Suprapubic skin (tissue), 4 donors: ENCODE data around the gene ACER3. TPM values are rescaled to one million over a fixed set of nuclear protein-coding genes. Genes with fewer than 3 reads are reported as not detected.

ENCODE experiments used
- DNase-seq, 2 donors: peaks; one replicate each; pipeline ENCODE4 v3.0.0-alpha.2; 2019; ENCODE audit warnings: low spot score in 2 of 2
- H3K27ac ChIP-seq: fragments of 200-600 bp; sonication (generic); one replicate; pipeline ENCODE4 v1.5.1; 2019
- H3K27me3 ChIP-seq: fragments of 200-600 bp; sonication (generic); one replicate; pipeline ENCODE4 v1.5.1; 2019
- H3K36me3 ChIP-seq: fragments of 200-600 bp; sonication (generic); one replicate; pipeline ENCODE4 v1.5.1; 2019
- H3K4me1 ChIP-seq: fragments of 200-600 bp; sonication (generic); one replicate; pipeline ENCODE4 v1.5.1; 2019
- H3K4me3 ChIP-seq: fragments of 200-600 bp; sonication (generic); one replicate; pipeline ENCODE4 v1.5.1; 2019; ENCODE audit warnings: mild to moderate bottlenecking
- H3K9me3 ChIP-seq: fragments of 200-600 bp; sonication (generic); one replicate; pipeline ENCODE4 v1.5.1; 2019
- EP300 ChIP-seq: sonication (generic); formaldehyde crosslinking; IDR thresholded peaks from one replicate; pipeline ENCODE4 v1.6.1; 2017; ENCODE audit warnings: antibody characterized with exemption
- POLR2A ChIP-seq, 2 donors: fragments of 450-650 bp; IDR thresholded peaks; one replicate each; pipeline ENCODE4 v1.6.1; 2017; ENCODE audit warnings: antibody characterized with exemption in 2 of 2, mild to moderate bottlenecking in 2 of 2, moderate library complexity in 2 of 2
- POLR2AphosphoS5 ChIP-seq, 3 donors: sonication (generic); formaldehyde crosslinking; IDR thresholded peaks; one replicate each; pipeline ENCODE4 v1.6.1; 2017; ENCODE audit warnings: antibody characterized with exemption in 3 of 3
- WGBS: methylation state at CpG from one replicate; pipeline ENCODE4 v1.1.5; 2018; 5-methylcytosine and 5-hydroxymethylcytosine counted together
- total RNA-seq, 4 donors: library from RNA; depleted of rRNA; stranded (reverse); fragments of >200 nt; gene quantifications; one replicate each; pipeline ENCODE4 v1.1.0, GENCODE V29; 2016
- TF ChIP-seq, protein P1 (sequence below), 2 donors: fragments of 200-600 bp in 1 of 2; fragments of 450-650 bp in 1 of 2; sonication (generic) in 1 of 2; IDR thresholded peaks; one replicate each; pipeline ENCODE4 v1.5.1; 2016 to 2019; ENCODE audit warnings: antibody characterized with exemption in 2 of 2, mild to moderate bottlenecking in 1 of 2, moderate library complexity in 1 of 2

The ACER3 gene
- total RNA-seq, 4 donors from 2014 or later = 8.9 to 10.1 (median 9.5) TPM

DNA sequence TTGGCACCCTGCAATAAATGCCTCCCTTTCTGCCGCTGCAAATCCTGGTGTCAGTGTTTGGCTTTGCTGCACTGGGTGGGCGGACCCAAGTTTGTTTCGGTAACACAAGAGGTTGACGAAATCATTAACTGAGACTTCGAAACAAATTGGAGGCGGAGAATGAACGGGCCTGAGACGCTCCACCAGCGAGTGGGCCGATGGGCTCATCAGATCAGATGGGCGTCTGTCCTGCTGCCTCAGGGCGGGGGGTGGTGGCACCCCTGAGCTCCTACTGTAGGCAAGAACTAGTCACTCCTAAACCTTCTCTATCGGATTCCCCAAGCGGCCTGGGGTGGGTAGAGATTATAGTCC is 205.1 kb downstream of the ACER3 start:
- H3K4me1 ChIP-seq = peaks cover 22% of the 10 kb centered on the region
- peak overlapping the region; percentile 80 for H3K4me3 ChIP-seq
- H3K9me3 ChIP-seq = no peaks in the 10 kb centered on the region
- peak; percentile 78 to 86 for DNase-seq
- no peaks in the 10 kb centered on the region for H3K36me3 ChIP-seq
- no peaks in the 10 kb centered on the region for H3K27me3 ChIP-seq
- peak overlapping the region; percentile 80 for H3K27ac ChIP-seq
- TF ChIP-seq POLR2AphosphoS5 (IDR thresholded peaks at IDR 0.05) = no peak
- peak in 1 of 2 donors; percentile 43 for TF ChIP-seq POLR2A (IDR thresholded peaks at IDR 0.05)
- WGBS = 11% methylated on average over 12 of the region's 14 CpGs

DNA sequence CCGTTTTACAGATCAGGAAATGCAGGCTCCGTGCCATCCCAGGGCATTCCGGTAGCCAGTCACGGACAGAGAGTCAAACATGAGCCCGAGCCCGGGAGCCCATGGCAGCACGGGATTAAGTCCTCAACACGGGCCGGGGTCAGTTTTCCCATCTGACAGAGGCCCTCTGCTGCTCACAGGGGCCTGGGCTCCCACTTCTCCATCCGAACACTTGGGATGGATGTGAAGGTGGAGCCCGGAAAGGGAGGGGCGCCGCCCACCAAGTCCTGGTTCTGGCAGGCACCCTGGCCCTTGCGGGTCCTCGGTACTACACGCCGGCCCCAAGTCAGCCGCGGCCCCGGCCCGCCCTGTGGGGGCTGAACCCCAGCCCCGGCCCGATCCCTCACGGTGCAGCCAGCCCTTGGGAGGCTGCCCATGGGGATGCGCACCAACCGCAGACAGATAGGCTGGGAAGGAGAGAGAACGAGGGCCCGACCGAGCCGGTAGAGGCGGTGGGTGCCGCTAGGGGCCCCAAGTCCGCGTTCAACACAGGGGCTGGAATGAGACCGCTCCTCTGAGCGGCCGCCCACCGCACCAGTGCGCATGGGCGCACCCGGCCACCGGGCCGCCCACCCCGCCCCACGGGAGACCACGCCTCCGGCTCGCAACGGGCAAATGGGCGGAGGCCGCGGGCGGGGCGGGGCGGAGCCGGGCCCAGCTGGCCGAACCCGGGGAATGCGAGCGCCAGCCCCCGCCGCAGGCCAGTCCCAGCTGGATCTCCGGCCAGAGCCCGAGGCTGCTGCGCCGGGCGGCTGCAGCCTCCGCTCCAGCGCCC is 205.7 kb downstream of the ACER3 start, which contains the start of gene CAPN5:
TSS of gene CAPN5 (plus strand) at position 743 of the 814 bp plus-strand sequence. CDS start 17,916 bp downstream, outside the sequence.
- TF ChIP-seq POLR2A (IDR thresholded peaks at IDR 0.05) = peak in 1 of 2 donors; percentile 60
- TF ChIP-seq POLR2AphosphoS5 (IDR thresholded peaks at IDR 0.05) = no peak
- TF ChIP-seq, protein P1, sequence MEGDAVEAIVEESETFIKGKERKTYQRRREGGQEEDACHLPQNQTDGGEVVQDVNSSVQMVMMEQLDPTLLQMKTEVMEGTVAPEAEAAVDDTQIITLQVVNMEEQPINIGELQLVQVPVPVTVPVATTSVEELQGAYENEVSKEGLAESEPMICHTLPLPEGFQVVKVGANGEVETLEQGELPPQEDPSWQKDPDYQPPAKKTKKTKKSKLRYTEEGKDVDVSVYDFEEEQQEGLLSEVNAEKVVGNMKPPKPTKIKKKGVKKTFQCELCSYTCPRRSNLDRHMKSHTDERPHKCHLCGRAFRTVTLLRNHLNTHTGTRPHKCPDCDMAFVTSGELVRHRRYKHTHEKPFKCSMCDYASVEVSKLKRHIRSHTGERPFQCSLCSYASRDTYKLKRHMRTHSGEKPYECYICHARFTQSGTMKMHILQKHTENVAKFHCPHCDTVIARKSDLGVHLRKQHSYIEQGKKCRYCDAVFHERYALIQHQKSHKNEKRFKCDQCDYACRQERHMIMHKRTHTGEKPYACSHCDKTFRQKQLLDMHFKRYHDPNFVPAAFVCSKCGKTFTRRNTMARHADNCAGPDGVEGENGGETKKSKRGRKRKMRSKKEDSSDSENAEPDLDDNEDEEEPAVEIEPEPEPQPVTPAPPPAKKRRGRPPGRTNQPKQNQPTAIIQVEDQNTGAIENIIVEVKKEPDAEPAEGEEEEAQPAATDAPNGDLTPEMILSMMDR (IDR thresholded peaks at IDR 0.05) = peak in 1 of 2 donors; percentile 37
- Histone ChIP-seq H3K9me3 (no peaks in the 10 kb centered on the region), H3K27me3 (no peaks in the 10 kb centered on the region), H3K4me3 (peak within 1 kb of the TSS; percentile 80), H3K36me3 (no peaks in the 10 kb centered on the region), H3K4me1 (peaks cover 22% of the 10 kb centered on the region), H3K27ac (peak within 1 kb of the TSS; percentile 80)
- DNase-seq = peak; percentile 90 to 91
- 1% methylated on average over 23 of the region's 69 CpGs for WGBS

DNA sequence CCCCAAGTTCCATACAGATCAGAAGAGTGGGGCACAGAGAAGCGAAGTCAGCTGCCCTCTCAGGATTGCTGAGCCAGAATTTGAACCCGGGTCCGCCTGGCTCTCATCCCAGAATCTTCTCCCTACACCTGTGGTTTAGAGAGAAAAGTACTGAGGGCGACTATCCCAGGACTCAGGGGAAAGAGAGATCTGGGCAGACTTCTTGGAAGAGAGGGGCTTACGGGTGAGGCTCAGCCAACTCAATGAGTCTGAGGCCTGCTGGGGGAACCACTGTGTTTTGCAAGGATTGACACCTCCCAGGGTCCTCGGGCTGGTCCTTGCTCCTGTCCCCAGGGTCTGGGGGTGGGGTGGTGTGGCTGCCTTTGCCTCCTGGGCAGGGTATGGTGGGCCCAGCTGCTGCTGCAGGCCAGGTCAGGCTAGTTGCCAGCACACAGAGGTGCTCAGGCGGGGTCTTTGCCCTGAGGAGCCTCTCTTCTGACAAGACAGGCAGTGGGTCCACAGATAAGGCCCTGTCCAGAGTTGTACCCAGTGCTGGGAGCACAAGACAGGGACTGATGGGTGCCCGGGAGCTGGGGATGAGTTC is 207.2 kb downstream of the ACER3 start:
- peaks cover 34% of the 10 kb centered on the region for H3K4me1 ChIP-seq
- peak; percentile 60 to 80 for DNase-seq
- H3K27me3 ChIP-seq = no peaks in the 10 kb centered on the region
- H3K9me3 ChIP-seq = no peaks in the 10 kb centered on the region
- no peak overlapping the region for H3K27ac ChIP-seq
- 80% methylated on average over 7 of the region's 8 CpGs for WGBS
- TF ChIP-seq, protein P1 (IDR thresholded peaks at IDR 0.05) = no peak
- TF ChIP-seq POLR2A (IDR thresholded peaks at IDR 0.05) = no peak
- no peak for TF ChIP-seq EP300
- TF ChIP-seq POLR2AphosphoS5 (IDR thresholded peaks at IDR 0.05) = no peak
- H3K36me3 ChIP-seq = no peaks in the 10 kb centered on the region
- H3K4me3 ChIP-seq = peak overlapping the region; percentile 80

DNA sequence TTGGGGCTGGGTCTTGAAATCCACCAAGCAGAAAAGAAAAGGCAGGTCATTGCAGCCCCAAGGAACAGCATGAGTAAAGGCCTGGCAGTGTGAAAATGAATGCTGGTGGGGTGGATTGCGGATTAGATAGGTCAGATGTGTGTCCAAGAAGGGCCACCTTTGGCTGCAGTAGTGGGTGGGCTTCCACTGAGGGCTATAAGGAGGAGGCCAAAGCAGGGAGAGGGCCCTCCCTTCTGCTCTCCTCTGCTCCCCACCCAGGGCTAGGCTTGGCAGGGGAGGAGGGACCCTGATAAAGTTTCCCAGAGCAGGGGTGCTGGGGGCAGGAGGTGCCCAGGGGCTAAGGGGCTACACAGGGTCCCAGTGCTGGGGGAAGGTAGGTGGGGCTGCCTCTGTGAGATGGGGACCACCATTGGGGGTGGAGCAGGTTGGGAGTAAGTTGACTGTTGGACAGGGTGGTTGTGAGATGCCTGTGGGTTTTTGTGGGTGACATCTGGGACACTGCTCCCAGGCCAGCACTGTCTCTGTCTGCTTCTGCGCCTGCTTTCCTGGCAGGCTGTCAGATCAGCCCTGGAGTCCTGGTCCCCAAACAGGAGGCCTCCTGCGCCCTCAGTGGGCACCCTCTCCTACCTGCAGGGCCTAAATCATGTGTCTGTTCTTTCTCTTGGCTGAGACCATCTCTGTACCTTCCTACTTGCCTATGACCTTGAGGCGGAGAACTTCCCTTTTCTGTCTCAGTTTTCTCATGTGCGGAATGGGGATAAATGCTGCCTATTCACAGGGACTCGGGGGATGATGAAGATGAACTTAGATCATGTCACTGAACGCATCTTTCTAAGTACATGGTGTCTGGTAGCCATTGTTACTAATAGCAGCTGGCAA is 208.0 kb downstream of the ACER3 start:
- DNase-seq = peak; percentile 47 to 62
- TF ChIP-seq POLR2AphosphoS5 (IDR thresholded peaks at IDR 0.05) (no peak), EP300 (no peak), POLR2A (IDR thresholded peaks at IDR 0.05) (no peak)
- TF ChIP-seq, protein P1 (IDR thresholded peaks at IDR 0.05) = no peak
- Histone ChIP-seq H3K9me3 (no peaks in the 10 kb centered on the region), H3K36me3 (no peaks in the 10 kb centered on the region), H3K27ac (no peak overlapping the region), H3K4me3 (no peak overlapping the region), H3K4me1 (peaks cover 41% of the 10 kb centered on the region), H3K27me3 (no peaks in the 10 kb centered on the region)
- WGBS = 80% methylated on average over 7 of the region's 7 CpGs

DNA sequence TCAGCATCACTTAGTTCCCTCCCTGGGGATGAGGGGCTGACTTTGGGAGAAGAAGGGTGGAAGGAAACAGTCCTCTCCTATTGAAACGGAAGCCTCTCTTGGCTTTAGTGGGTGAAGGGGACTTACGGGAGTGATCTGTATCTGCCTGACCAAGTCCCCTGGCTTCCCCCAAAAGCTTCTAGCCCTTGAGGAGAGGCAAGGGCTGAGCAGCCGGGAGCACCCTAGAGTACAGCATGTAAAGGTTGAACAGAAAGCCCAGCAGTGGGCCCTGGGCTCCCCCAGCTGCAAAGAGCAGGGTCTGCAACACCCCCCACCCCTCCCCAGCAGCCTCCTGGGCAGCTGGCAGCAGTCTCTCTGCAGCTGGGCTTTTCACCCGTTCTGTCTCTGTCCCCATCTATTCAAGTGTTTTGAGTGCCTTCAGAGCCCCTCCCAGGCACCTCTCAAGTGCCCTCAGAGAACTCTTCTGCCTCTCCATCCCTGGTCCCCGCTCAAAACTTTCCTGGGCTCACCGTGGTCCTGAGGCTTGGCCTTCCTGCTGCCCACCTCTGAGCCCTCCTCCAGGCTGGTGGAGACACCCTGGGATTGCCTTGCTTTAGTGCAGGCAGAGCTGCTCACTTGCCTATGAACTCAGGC is 208.7 kb downstream of the ACER3 start:
- DNase-seq = peak; percentile 41 to 44
- peaks cover 49% of the 10 kb centered on the region for H3K4me1 ChIP-seq
- TF ChIP-seq POLR2A (IDR thresholded peaks at IDR 0.05) (no peak), POLR2AphosphoS5 (IDR thresholded peaks at IDR 0.05) (no peak), EP300 (no peak)
- TF ChIP-seq, protein P1 (IDR thresholded peaks at IDR 0.05) = no peak
- WGBS = 88% methylated on average over 6 of the region's 6 CpGs
- H3K4me3 ChIP-seq = no peak overlapping the region
- no peaks in the 10 kb centered on the region for H3K9me3 ChIP-seq
- H3K36me3 ChIP-seq = no peaks in the 10 kb centered on the region
- H3K27ac ChIP-seq = no peak overlapping the region
- no peaks in the 10 kb centered on the region for H3K27me3 ChIP-seq
